ENCODE measurements around the gene SERPINE2. TPM values are rescaled to one million over a fixed set of nuclear protein-coding genes. Genes with fewer than 3 reads are reported as not detected.

The SERPINE2 gene
- total and polyA plus RNA-seq, 8 donors = 1.8 to 27.4 (median 11.2) TPM; not detected in 1

DNA sequence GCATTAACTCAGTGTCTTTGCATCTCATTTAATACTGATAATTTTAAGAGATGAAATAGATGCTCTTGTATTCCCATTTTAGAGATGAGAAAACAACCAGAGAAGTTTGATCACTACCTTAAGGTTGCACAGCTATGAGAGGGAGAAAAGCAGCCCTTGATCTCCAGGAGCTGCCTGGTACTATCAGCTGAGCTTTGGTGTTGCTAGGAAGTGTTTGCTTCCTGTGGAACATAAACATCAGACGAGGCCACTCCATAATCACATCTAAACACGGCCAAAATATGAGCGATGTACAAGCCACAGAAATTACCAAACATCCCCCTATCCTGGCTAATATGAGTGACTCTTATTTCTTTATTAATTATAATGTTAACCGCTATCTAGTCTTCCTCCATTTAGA lies 93.3 kb downstream of the SERPINE2 start:
- H3K4me1 ChIP-seq = peaks cover 18 to 51% (median 40%) of the 10 kb centered on the region in 4 donors
- no peak for TF ChIP-seq CTCF (IDR thresholded peaks at IDR 0.05)
- TF ChIP-seq POLR2A (IDR thresholded peaks at IDR 0.05) = no peak
- TF ChIP-seq EP300 (IDR thresholded peaks at IDR 0.05) = no peak
- no peak for TF ChIP-seq POLR2AphosphoS5 (IDR thresholded peaks at IDR 0.05)
- peak overlapping the region; percentile 93 to 99 (median 98) for H3K4me3 ChIP-seq
- 29 to 51% (median 36%) methylated on average over 4 of the region's 4 CpGs for WGBS, 5 donors
- H3K36me3 ChIP-seq = no peaks in the 10 kb centered on the region
- H3K27ac ChIP-seq = peak overlapping the region in 2 of 5 donors; percentile 96
- no peaks in the 10 kb centered on the region for H3K27me3 ChIP-seq
- no peak for DNase-seq
- intact Hi-C loops (cut with DNase I; ENCODE audit: low total_unique reads) = no loop called here
- no peaks in the 10 kb centered on the region for H3K9me3 ChIP-seq

DNA sequence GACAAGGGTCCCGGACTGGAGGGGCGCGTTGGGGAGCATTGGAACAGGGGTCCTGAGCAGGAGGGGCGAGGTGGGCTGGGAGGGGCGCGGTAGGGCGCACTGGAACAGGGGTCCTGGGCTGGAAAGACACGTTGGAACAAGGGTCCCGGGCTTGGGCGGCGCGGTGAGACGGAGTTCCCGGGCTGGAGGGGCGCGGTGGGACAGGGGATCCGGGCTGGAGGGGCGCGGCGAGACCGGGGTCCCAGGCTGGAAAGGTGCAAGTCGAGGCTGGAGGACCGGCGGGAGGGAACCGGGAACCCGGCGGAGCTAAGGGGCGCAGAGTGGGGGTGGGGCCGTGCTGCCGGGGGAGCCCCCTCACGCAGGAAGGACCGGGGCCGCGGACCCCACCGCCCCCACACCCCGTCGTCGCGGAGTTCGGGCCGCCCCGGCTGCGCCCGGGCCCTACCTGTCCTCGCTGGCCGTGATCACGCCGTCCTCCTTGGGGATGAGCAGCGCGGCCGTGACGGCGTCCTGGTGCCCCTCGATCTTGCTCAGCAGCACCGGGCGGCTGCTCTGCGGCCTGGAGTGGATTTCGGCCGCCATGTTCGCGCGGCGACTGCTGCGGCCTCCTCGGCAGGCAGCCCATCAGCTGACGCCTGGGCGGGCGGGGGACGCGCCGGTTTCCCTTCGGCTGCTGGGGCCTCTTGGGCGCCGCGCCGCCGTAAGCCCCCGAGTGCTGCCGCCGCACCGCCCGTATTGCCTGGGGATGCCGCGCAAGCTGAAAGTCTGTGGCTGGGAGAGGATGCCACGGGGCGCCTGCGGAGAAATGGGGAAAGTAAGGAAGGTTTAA lies 94.2 kb downstream of the SERPINE2 start, which contains the start of gene WDFY1:
Gene WDFY1 (minus strand): TSS at position 633 of the 829 bp plus-strand sequence. CDS start 51 bp downstream, at position 582.
- 0 to 1% (median 0%) methylated on average over 44 to 87 of the region's 87 CpGs for WGBS, 5 donors
- Histone ChIP-seq H3K4me1 (peaks cover 18 to 52% (median 42%) of the 10 kb centered on the region in 4 donors), H3K9me3 (no peaks in the 10 kb centered on the region), H3K36me3 (no peaks in the 10 kb centered on the region), H3K27me3 (no peaks in the 10 kb centered on the region), H3K4me3 (peak within 1 kb of the TSS; percentile 93 to 99 (median 98)), H3K27ac (peak within 1 kb of the TSS; percentile 94 to 97 (median 96))
- peak; percentile 90 to 97 for DNase-seq
- peak; percentile 78 to 92 (median 88) for TF ChIP-seq POLR2AphosphoS5 (IDR thresholded peaks at IDR 0.05)
- TF ChIP-seq POLR2A (IDR thresholded peaks at IDR 0.05) = peak in 1 of 4 donors; percentile 74
- TF ChIP-seq CTCF (IDR thresholded peaks at IDR 0.05) = peak in 1 of 7 experiments; percentile 9
- TF ChIP-seq EP300 (IDR thresholded peaks at IDR 0.05) = no peak
- intact Hi-C loops (cut with DNase I; ENCODE audit: low total_unique reads) = no loop called here

DNA sequence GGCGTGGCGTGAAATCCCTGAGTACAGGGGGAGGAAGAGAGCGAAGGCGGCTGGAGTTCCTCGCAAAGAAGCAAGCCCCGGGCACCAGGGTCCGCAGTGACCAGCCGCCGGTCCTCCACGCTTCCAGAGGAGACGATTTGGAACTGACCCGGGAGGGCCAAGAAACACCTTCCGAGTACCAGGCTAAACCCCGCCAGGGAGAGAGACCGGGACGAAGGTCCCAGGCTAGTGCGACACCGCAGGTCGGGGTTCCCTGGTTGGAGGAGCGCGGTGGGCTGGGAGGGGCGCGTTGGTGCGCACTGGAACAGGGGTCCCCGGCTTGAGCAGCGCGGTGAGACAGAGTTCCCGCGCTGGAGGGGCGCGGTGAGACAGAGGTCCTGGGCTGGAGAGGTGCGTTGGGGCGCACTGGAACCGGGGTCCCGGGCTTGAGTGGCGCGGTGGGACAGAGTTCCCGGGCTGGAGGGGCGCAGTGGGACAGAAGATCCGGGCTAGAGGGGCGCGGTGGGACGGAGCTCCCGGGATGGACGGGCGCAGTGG lies 94.9 kb downstream of the SERPINE2 start:
- Histone ChIP-seq H3K4me1 (peaks cover 23 to 59% (median 46%) of the 10 kb centered on the region in 4 donors), H3K4me3 (peak overlapping the region; percentile 93 to 99 (median 98)), H3K9me3 (no peaks in the 10 kb centered on the region), H3K36me3 (no peaks in the 10 kb centered on the region), H3K27me3 (no peaks in the 10 kb centered on the region), H3K27ac (peak overlapping the region; percentile 94 to 97 (median 96))
- intact Hi-C loops (cut with DNase I; ENCODE audit: low total_unique reads) = no loop called here
- no peak for TF ChIP-seq POLR2A (IDR thresholded peaks at IDR 0.05)
- no peak for TF ChIP-seq CTCF (IDR thresholded peaks at IDR 0.05)
- TF ChIP-seq POLR2AphosphoS5 (IDR thresholded peaks at IDR 0.05) = no peak
- TF ChIP-seq EP300 (IDR thresholded peaks at IDR 0.05) = no peak
- WGBS, 5 donors = 1 to 3% (median 1%) methylated on average over 28 to 46 of the region's 46 CpGs
- peak; percentile 41 to 76 for DNase-seq

GRCh38 chr2:223943561-223944008 lies 95.5 kb downstream of the SERPINE2 start:
- Histone ChIP-seq H3K27me3 (no peaks in the 10 kb centered on the region), H3K9me3 (no peaks in the 10 kb centered on the region), H3K36me3 (no peaks in the 10 kb centered on the region), H3K4me3 (peak overlapping the region; percentile 93 to 99 (median 98)), H3K4me1 (peaks cover 29 to 65% (median 52%) of the 10 kb centered on the region in 4 donors), H3K27ac (peak overlapping the region; percentile 49 to 97 (median 96))
- TF ChIP-seq POLR2AphosphoS5 (IDR thresholded peaks at IDR 0.05) = no peak
- TF ChIP-seq POLR2A (IDR thresholded peaks at IDR 0.05) = no peak
- TF ChIP-seq CTCF (IDR thresholded peaks at IDR 0.05) = no peak
- no peak for TF ChIP-seq EP300 (IDR thresholded peaks at IDR 0.05)
- peak in 1 of 2 donors; percentile 66 for DNase-seq
- 9 to 18% (median 13%) methylated on average over 7 of the region's 7 CpGs for WGBS, 5 donors
- intact Hi-C loops (cut with DNase I; ENCODE audit: low total_unique reads) = no loop called here

All from stomach (tissue), 9 donors.